SK-N-MC (cell line): ENCODE results near the gene PCSK5.

Experiments used
- DNase-seq: peaks from one replicate; pipeline ENCODE4 v3.0.0-alpha.2; 2011; ENCODE audit warnings: low read depth, low spot score
- H3K27ac ChIP-seq: fragments of 200-600 bp; sonication (generic); 2 replicates; pipeline ENCODE4 v1.5.1; 2016; ENCODE audit warnings: mixed run types
- H3K36me3 ChIP-seq: fragments of 200-600 bp; sonication (generic); 2 replicates; pipeline ENCODE4 v1.6.1; 2017; ENCODE audit warnings: antibody characterized with exemption, low read length, mixed read lengths; ENCODE audit not compliant: insufficient read depth
- H3K4me3 ChIP-seq: fragments of 200-600 bp; sonication (generic); 2 replicates; pipeline ENCODE4 v1.5.1; 2016
- H3K9ac ChIP-seq: fragments of 200-600 bp; sonication (generic); 2 replicates; pipeline ENCODE4 v1.8.0; 2017; ENCODE audit warnings: mixed run types, mixed read lengths; ENCODE audit not compliant: insufficient read length
- H3K9me3 ChIP-seq: fragments of 200-600 bp; sonication (generic); 2 replicates; pipeline ENCODE4 v1.6.1; 2017; ENCODE audit warnings: low read depth, mild to moderate bottlenecking, antibody characterized with exemption, low read length, moderate library complexity, mixed read lengths
- EZH2 ChIP-seq: fragments of 200-600 bp; sonication (generic); IDR thresholded peaks from one replicate; pipeline ENCODE4 v1.6.1; 2017; ENCODE audit warnings: antibody characterized with exemption
- FOXP2 ChIP-seq: optimal IDR thresholded peaks from 2 replicates; pipeline ENCODE3; 2011; ENCODE audit warnings: mild to moderate bottlenecking, moderate library complexity; ENCODE audit not compliant: insufficient read depth; ENCODE audit errors: extremely low read length, control extremely low read depth
- POLR2AphosphoS5 ChIP-seq: IDR thresholded peaks from 2 replicates; pipeline ENCODE4 v1.6.1; 2012; ENCODE audit warnings: mild to moderate bottlenecking, low read depth, low read length, borderline replicate concordance

PCSK5 gene

GRCh38 chr9:76101947-76102346 lies 211.5 kb downstream of the PCSK5 start:
- no peak overlapping the region for H3K9ac ChIP-seq
- no peak overlapping the region for H3K27ac ChIP-seq
- no peaks in the 10 kb centered on the region for H3K9me3 ChIP-seq
- no peaks in the 10 kb centered on the region for H3K36me3 ChIP-seq
- no peak for TF ChIP-seq EZH2
- no peak for TF ChIP-seq POLR2AphosphoS5
- TF ChIP-seq FOXP2, result no peak
- no peak overlapping the region for H3K4me3 ChIP-seq
- DNase-seq, result no peak

GRCh38 chr9:76103531-76104315 lies 213.2 kb downstream of the PCSK5 start:
- no peak for TF ChIP-seq FOXP2
- TF ChIP-seq EZH2, result no peak
- no peak for TF ChIP-seq POLR2AphosphoS5
- no peaks in the 10 kb centered on the region for H3K9me3 ChIP-seq
- H3K9ac ChIP-seq, result no peak overlapping the region
- no peak overlapping the region for H3K4me3 ChIP-seq
- no peak overlapping the region for H3K27ac ChIP-seq
- DNase-seq, result no peak
- H3K36me3 ChIP-seq, result no peaks in the 10 kb centered on the region

- H3K36me3 ChIP-seq, result no peaks in the 10 kb centered on the region
- H3K4me3 ChIP-seq, result no peak overlapping the region
- H3K9ac ChIP-seq, result no peak overlapping the region
- no peak for TF ChIP-seq FOXP2
- TF ChIP-seq POLR2AphosphoS5, result no peak
- TF ChIP-seq EZH2, result no peak
- no peaks in the 10 kb centered on the region for H3K9me3 ChIP-seq
- no peak overlapping the region for H3K27ac ChIP-seq
- no peak for DNase-seq
Observed at GRCh38 chr9:76107482-76107881, 217.0 kb downstream of the PCSK5 start.

- Histone ChIP-seq H3K4me3 (no peak overlapping the region), H3K36me3 (no peaks in the 10 kb centered on the region), H3K27ac (no peak overlapping the region), H3K9me3 (no peaks in the 10 kb centered on the region), H3K9ac (no peak overlapping the region)
- TF ChIP-seq EZH2, result no peak
- TF ChIP-seq POLR2AphosphoS5, result no peak
- TF ChIP-seq FOXP2, result no peak
- no peak for DNase-seq
Observed at GRCh38 chr9:76109953-76110352, 219.5 kb downstream of the PCSK5 start.

GRCh38 chr9:76112151-76112550 lies 221.7 kb downstream of the PCSK5 start:
- no peak overlapping the region for H3K9ac ChIP-seq
- no peaks in the 10 kb centered on the region for H3K9me3 ChIP-seq
- H3K4me3 ChIP-seq, result no peak overlapping the region
- TF ChIP-seq EZH2 (no peak), FOXP2 (no peak), POLR2AphosphoS5 (no peak)
- no peak overlapping the region for H3K27ac ChIP-seq
- DNase-seq, result no peak
- H3K36me3 ChIP-seq, result no peaks in the 10 kb centered on the region

- Histone ChIP-seq H3K4me3 (no peak overlapping the region), H3K9ac (no peak overlapping the region), H3K36me3 (no peaks in the 10 kb centered on the region), H3K27ac (no peak overlapping the region), H3K9me3 (no peaks in the 10 kb centered on the region)
- no peak for DNase-seq
- TF ChIP-seq POLR2AphosphoS5 (no peak), FOXP2 (no peak), EZH2 (no peak)
Observed at GRCh38 chr9:76114144-76114543, 223.7 kb downstream of the PCSK5 start.

GRCh38 chr9:76115396-76115795 lies 224.9 kb downstream of the PCSK5 start:
- Histone ChIP-seq H3K9me3 (no peaks in the 10 kb centered on the region), H3K4me3 (no peak overlapping the region), H3K9ac (no peak overlapping the region), H3K27ac (no peak overlapping the region), H3K36me3 (no peaks in the 10 kb centered on the region)
- TF ChIP-seq FOXP2 (no peak), EZH2 (no peak)
- DNase-seq, result no peak

- Histone ChIP-seq H3K27ac (no peak overlapping the region), H3K4me3 (no peak overlapping the region), H3K36me3 (no peaks in the 10 kb centered on the region), H3K9me3 (no peaks in the 10 kb centered on the region), H3K9ac (no peak overlapping the region)
- no peak for DNase-seq
- TF ChIP-seq FOXP2 (no peak), EZH2 (no peak), POLR2AphosphoS5 (no peak)
Observed at GRCh38 chr9:76115982-76116646, 225.6 kb downstream of the PCSK5 start.
